T-helper 1 cell (primary cell): ENCODE data around the gene COL27A1.
"Not testable (repeated sequence)": the region's sequence is repeated elsewhere in the genome, so short reads cannot be mapped to it uniquely, and the experiment has no call there.

Experiments used
- DNase-seq, 5 donors: peaks; one replicate each; pipeline ENCODE4 v3.0.0-alpha.2; 2012 to 2020

Gene COL27A1

DNA sequence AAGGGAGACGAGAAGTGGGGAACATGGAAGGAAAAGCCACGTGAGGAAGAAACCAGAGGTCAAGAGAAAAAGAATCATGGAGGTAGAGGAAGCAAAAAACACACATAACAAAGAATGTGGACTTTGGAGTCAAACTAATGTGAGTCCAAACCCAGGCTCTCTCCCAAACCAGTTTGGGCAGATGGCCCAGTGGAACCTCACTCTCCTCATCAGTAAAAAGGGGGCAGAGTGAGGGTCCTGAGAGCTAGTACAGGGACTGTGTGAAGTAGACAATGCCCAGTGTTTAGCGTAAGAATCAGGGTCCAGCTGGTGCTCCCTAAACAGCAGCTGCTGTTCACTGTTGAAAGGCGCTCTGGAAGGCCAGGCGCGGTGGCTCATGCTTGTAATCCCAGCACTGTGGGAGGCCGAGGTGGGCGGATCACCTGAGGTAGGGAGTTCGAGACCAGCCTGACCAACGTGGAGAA is 173.1 kb downstream of the COL27A1 start:
- DNase-seq = not testable (repeated sequence)

DNA sequence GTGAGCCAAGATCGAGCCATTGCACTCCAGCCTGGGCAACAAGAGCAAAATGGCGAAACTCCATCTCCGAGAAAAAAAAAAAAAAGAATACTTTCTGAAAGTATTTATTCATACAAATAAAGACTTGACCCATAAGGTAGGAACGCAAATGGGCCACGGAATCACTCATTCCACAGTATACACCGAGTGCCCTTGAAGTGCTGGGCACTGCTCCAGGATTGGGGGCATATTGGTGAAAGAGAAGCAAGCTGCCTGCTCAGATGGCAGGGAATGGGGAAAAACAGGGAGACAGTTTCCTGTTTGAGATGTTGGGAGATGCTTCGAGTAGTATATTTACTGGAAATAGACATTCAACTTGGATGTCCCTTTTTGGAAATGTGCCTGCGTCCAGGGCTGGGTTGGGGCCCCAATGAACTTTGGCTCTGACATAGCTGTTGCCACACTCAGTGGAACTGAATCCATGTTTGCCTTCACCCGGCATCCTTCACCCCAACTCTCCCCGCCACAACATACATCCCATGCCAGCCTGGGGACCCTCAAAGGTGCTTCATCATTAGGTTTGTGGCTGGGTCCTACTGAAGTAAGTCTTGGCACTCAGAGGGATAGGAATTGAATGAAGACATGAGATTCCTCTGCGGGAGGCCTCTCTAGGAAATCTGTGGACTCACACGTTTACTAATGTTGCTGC is 173.7 kb downstream of the COL27A1 start:
- DNase-seq = not testable (repeated sequence)

DNA sequence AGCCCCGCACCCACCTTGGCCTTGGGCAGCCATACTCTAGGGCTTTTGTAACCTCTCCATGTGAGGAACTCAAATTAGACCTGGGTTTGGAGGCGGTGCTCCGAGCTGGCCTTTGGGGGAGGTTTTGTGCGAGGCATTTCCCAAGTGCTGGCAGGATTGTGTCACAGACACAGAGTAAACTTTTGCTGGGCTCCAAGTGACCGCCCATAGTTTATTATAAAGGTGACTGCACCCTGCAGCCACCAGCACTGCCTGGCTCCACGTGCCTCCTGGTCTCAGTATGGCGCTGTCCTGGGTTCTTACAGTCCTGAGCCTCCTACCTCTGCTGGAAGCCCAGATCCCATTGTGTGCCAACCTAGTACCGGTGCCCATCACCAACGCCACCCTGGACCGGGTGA is 174.3 kb downstream of the COL27A1 start, which contains the start of gene ORM2:
Gene ORM2, plus strand, starts transcription at position 245 of the 398 bp plus-strand sequence. Its CDS starts 36 bp downstream, at position 281.
- DNase-seq = not testable (repeated sequence)

DNA sequence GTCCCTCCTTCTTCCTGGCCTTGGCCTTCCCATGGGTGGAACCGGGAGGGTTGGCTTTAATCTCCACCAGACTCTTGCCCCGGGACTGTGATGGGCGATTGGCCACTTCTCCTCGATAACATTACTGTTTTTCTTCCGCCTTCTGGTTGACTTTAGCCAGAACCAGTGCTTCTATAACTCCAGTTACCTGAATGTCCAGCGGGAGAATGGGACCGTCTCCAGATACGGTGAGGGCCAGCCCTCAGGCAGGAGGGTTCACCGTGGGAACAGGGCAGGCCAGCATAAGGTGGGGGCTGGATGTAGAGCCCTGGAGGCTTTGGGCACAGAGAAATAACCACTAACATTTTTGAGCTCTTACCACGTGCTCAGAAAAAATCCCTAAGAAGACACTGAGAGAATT is 175.3 kb downstream of the COL27A1 start:
- no peak for DNase-seq

DNA sequence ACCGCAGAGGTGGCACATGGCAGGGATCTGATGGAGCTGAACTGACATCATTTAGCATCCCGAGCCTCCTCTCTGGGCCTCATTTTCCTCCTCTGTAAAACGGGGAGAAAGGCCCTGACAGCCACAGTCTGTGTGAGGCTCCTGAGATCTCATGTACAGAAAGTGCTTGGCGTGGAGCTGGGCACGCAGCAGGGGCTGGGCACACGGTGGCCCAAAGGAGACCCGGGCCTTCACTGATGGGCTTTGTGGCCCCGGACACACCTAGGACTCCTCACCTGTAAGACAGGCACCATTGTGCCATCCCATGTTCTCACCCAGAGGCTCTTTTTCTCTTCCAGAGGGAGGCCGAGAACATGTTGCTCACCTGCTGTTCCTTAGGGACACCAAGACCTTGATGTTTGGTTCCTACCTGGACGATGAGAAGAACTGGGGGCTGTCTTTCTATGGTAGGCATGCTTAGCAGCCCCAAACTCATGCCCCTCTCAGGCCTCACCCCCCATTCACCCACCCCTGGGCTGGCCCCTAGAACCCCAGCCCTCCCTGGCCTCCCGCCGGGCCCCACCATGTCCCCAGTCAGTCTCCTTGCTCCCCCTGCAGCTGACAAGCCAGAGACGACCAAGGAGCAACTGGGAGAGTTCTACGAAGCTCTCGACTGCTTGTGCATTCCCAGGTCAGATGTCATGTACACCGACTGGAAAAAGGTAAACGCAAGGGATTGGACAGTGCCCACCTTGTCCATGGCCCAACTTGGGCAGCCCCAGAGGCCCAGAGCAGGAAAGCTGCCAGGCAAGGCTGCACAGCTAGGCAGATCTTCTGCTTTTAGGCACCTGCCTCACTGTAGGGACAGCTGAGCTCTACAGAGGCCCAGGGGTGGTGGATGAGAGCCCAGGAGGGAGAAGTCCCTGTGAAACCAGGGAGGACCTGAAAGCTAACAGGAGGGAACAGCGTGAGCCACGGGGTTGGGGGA is 176.2 kb downstream of the COL27A1 start:
- DNase-seq = not testable (repeated sequence)

DNA sequence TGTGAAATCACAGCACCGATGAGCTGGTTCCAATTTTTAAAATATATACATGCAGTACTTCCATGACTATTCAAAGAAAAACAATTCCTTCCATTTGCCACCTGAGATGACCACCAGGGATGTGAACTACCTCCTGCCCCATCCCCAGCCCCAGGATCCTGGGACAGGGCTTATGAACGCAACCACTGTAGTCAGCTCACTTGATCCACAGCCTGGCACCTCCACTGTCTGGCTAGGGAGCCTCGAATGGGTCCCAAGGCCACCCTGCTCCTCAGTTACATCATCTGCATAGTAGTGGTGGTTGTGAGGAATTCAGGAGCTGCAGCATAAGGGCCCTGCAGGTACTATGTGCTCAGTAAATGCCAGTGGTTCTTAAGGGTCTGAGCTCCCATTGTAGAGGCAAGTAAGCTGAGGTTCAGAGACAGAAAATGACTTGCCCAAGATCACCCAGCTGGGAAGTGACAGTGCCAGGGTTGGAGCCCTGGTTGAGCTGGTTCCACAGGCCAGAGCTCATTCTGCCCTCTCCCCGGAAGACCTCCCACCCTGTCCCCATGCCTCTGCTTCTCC is 177.2 kb downstream of the COL27A1 start:
- DNase-seq = not testable (repeated sequence)

DNA sequence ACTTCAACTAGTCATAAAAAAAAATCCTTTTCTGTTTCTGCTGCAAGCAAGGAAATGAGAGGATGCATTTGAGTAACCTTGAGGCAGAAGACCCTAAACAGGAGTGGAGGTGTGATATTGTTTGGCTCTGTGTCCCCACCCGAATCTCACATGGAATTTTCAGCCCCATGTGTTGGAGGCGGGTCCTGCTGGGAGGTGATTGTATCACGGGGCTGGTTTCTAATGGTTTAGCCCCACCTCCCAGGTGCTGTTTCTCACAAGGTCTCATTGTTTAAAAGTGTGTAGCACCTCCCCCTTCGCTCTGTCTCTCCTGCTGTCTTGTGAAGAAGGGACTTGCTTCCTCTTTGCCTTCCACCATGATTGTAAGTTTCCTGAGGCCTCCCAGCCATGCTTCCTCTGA is 178.4 kb downstream of the COL27A1 start:
- DNase-seq = not testable (repeated sequence)

DNA sequence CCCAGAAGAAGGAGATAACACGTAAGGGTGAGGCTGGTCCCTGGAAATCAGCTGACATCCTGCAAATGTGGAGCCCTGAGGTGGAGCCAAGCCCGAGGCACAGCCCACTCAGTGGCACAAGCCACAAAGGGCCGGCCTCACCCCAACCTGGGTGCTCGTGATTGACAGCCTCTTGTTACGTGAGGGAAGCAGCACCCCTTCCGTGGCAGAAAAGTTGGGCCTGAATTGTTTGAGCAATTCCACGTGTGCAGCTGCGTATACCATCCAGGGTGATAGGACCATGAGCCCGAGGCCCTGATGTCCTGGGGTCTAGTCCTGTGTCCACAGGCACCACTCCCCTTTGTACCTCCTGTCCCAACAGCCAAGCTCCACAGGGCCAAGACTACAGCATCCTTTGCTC is 179.2 kb downstream of the COL27A1 start:
- no peak for DNase-seq

DNA sequence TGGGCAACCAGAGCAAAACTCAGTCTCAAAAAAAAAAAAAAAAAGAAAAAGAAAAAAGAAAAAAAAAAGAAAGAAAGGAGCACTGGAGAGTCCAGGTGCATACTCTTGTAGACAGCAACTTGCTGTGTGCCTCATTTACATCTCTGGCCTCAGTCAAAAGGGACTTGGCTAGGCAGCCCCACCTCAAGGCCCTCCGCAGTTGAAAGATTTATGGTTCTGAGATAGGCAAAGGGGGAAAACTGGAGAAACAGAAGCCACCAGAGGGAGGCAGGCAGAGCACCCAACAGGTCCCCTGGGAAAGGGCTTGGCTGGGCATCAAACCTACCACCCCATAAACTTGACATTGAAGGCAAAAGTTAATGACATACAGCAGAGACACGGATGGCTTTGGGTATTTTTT is 180.4 kb downstream of the COL27A1 start:
- DNase-seq = no peak

DNA sequence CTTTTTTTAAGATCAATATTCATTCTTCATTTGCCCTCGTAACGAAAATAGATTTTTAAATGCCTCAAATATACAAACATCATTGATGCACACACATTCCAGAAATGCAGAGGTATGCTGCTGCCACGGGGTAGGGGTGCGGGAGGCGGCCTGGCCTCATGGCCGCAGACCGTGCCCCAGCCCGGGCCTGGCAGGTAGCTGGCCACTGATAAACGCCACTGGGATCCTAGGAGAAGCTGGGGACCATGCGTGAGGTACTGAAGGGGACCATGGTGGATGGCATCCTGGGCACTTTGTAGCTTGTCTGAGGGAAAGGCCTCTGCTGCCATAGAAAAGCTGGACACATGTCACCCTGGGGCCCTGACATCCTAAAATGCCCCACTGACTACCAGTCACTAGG is 180.8 kb downstream of the COL27A1 start:
- no peak for DNase-seq

DNA sequence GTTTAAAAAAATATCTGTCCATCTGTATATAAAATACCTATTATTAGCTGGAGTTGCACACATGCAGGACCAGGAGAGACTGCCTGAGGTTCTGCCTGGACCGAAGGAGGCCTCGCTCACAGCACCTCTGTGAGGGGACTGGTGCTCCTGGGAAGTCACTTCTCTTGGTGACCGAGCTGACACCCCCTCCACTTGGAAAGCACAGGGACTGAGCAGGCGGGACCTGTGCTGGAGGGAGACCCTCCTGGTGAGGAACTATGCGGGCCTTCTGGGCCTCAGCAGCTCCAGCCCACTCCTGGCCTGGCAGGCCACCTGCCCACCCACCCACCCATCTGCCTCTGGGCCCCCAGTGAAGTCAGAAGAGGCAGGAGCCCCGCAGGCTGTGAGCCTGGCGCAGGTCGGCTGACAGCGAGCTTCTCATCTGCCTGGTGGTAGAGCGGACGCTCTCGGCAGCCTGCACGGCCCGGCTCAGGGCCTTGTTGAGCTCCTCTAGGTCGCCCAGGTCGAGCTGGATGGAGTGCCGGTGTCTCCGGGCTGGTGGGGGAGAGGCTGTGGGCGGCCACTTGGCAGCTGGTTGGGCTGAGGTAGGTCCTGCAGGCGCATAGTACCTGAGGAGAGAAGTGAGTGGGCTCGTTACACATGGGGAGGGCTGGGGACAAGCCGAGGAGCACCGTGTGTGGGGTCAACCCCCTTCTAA is 181.5 kb downstream of the COL27A1 start:
- DNase-seq = no peak

DNA sequence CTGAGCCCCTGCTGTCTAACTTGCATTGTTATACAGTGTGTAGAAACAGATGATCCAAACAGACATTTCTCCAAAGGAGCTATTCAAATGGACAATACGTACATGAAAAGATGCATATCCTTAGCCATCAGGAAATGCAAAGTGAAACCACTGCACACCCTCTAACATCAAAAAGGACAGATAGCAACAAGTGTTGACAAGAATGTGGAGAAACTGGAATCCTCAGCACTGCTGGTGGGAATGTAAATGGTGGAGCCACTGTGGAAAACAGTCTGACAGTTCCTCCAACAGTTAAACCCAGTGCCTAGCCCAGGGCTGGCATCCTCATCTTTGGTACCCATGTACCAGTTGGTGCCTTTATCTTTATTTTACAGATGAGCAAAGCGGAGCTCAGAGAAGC is 182.8 kb downstream of the COL27A1 start:
- DNase-seq = no peak

DNA sequence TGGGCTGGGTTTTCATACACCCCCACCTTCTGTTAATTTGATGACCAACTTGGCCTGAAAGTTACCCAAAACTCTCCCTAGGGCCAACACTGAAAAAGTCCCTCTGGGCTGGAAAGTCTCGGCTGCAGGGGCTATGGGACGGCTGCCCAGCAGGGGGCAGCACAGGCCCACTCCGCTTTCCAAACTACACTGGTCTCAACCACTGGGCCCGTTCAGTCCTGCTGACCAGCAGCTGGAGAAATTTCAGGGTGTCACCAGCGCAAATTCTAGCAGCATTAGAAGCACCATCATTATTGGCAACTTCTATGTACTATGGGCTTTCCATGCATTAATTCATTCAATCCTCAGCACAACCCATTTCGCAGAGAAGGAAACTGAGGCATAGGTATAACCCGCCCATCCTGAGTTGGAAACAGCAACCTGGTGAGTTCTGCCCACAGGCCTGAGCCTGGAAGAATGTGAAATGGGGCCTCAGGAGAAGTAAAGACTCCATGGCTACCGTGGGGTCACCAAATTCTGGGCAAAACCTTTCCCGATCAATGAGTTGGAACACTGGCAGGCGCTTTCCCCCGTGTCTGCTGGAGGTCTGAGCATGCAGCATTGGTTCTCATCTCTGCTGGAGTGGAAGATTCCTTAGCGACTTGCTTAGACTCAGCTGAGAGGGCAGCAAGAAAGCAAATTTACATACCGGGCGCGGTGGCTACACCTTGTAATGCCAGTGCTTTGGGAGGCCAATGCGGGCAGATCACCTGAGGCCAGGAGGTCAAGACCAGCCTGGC is 184.0 kb downstream of the COL27A1 start:
- DNase-seq = peak in 4 of 5 donors; percentile 23 to 41 (median 37)

DNA sequence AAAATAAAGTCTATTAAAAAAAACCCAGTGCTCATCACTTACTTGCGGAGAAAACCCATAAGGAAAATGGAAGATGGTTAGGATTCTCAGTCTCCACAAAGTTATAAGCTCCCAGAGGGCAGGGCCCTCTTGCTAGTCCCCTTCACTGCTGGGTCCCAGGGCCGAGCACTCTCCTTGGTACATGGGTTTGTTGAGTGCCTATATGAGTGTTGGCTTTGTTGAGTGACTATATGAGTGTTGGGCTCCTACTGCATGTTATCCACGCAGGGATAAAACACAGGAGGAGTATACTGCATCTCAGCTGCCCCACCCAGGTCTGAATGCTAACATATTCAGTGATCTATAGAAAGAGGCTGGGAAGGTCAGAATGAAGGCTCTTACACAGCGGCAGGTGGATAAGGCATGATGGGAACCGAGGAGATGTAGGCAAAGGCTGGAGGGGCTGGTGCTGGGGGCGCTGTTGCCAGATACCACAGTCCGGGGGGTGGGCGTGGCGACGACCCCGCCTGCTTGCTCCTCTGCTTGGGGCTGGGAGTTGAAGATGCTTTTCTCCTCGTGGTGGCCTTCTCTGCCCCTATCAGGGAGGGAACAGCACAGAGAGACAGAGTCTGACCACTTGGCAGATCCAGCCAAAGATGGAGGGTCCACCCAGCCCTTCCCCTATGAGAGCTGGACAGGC is 186.0 kb downstream of the COL27A1 start:
- DNase-seq = no peak

DNA sequence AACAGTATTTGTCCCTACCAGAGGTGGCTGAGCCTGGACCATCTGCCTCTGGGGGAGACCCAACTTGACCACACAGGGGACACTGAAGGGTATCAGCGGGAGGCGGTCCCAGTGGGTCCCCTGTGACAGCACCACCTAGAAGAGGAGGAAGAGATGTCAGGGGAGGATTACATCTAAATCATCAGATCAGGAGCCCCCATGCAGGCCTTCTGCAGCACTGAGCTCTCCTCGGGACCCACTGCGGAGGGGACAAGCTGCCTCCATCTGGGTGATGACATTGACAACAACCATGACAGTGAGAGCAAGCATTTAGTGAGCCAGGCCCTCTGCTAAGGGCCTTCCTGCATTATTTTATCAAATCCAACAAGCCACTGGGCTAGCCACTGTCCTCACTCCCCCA is 186.7 kb downstream of the COL27A1 start:
- DNase-seq = no peak

DNA sequence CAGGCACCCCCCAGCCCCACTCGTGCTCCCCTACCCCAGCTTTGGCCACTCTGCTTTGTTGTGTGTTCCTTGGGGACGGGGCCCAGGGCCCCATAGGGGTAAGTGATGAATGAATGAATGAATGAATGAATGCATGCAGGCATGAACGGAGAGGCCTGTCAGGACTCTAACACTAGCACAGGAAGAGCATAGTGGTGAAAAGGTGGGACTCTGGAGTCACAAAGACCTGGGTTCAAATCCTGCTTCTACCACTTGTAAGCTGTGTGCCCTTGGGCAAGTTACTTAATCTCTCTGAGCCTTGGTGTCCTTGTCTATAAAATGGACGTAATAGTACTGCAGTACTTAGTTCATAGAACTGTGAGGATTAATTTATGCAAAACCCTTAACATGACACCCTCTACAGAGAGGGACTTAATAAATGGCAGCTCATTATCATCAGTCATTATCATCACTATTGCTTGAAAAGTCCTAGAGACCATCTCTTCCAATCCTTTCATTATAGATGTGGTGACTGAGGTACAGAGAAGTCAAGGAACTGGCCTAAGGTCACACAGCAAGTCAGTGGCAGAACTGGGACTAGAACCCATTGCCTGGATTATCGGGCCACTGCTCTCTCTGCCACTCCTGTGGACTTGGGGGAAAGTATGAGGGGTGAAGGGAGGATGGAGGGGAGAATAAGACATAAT is 187.6 kb downstream of the COL27A1 start:
- DNase-seq = no peak

DNA sequence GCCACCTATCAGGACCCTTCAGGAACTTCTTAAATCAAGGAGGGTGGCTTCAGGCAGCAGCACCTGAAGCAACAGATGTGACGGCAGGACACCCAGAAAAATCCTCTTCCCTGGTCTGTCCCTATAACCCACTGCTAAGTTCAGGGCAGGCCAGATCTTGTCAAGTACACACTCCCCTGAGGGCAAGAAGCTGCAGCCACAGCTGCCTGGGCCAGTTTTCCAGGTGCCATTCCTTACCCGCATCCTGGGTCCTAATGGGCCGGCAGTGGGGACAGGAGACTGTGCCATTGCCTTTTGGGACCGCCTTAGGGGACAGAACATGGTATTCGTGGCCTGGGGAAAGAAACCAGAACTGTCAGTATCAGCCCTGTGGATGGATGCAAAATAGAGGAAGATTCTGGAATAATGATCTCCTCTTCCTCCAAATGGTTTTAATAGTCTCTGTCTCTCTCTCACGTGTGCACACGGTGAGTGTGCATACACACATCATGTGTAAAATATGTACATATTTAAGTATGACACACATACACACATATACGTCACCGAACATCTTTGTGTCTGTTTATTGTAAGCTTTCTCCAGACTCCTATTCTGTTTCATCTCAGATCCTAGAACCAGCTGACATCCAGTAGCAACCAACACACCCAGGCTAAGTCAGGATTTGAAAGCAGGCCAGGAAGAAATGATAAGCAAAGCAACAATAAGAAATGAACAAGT is 188.3 kb downstream of the COL27A1 start:
- no peak for DNase-seq

DNA sequence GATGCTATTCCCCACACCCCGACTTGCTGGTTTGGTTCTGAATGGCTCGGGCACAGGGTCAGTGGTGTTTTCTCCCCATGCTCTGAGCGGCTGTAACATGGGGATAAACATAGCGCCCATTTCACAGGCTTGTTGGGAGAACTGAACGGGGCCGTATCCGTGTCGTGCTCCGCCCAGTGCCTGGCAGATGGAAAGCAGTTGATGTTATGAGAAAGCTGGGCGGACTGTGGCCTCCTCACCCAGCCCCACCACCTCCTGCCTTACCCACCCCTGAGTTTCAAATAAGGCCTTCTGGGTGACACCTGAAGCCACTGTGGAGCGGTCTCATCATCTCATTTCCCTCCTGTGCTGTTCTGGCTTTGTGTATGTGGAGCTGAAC is 188.8 kb downstream of the COL27A1 start:
- DNase-seq = no peak

DNA sequence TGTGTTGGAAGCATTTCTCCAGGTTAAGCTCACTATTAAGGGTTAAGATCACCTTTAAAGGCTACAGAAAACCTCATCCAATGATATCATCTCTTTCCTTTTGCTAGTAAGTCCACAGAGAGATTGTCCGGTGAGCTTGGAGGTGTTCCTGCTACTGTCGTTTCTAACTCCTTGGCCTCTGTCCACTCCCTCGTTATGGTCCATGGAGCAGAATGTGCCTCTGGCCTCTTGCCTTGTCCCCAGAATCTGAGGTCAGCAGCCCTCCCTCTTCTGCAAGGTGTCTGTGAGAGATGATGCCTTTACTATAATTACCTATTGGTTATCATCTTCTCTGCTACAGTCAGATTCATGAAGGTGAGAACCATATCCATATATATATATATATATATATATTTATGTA is 189.4 kb downstream of the COL27A1 start:
- DNase-seq = no peak

DNA sequence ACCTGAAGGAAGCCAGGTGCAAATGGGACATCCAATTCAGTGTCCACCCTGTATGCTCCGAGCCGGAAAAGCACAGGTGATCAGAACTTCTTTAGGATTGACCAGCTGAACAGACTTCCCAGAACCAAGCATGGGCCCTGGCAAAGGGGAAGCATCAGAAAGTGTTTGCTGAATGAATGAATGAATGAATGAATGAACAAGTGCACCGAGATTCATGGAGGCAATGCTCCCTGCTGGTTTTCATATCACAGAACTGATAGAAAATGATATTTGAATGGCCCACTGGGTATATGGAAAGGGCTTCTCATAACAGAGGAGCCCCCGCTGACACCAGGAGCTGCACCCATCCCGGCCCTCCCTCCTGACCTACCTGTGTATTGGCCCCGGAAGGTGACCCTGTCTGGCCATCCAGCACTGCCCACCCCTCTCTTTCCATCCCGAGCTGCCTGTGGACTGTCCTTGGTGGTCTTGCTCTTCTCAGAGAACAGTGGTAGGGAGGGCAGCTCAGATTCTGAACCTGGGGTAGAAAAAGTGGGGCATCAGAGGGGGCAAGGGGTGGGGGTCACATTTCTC is 190.2 kb downstream of the COL27A1 start:
- DNase-seq = no peak
